K562 (cell line): ENCODE results near the gene RPS6KA4. TPM values are rescaled to one million over a fixed set of nuclear protein-coding genes. Genes with fewer than 3 reads are reported as not detected.

Experiments used
- ATF3 ChIP-seq, 2 experiments: fragments of 450-650 bp in 1 of 2; sonication (generic) in 1 of 2; formaldehyde crosslinking in 1 of 2; IDR thresholded peaks in 1 of 2; conservative IDR thresholded peaks in 1 of 2; 2 replicates each; pipeline versions ENCODE4 v1.6.1 to v1.8.1; 2016 to 2023; ENCODE audit warnings: mild to moderate bottlenecking in 2 of 2, moderate library complexity in 2 of 2, inconsistent platforms in 1 of 2, missing genetic modification reagents in 1 of 2
- BCOR ChIP-seq: fragments of 450-650 bp; IDR thresholded peaks from 2 replicates; pipeline ENCODE4 v1.6.1; 2016
- CC2D1A ChIP-seq: fragments of 450-650 bp; IDR thresholded peaks from 2 replicates; pipeline ENCODE4 v1.6.1; 2017; ENCODE audit warnings: mild to moderate bottlenecking
- CGGBP1 ChIP-seq: fragments of 250-450 bp; sonication (Bioruptor Pico); IDR thresholded peaks from 2 replicates; pipeline ENCODE4 v1.9.0; 2021; ENCODE audit warnings: mild to moderate bottlenecking
- EGR1 ChIP-seq: fragments of 450-650 bp; conservative IDR thresholded peaks from 2 replicates; pipeline ENCODE4 v1.6.1; 2017; ENCODE audit warnings: mild to moderate bottlenecking
- GABPB2 ChIP-seq: fragments of 250-450 bp; sonication (Bioruptor Pico); conservative IDR thresholded peaks from 2 replicates; pipeline ENCODE4 v1.5.1; 2021; ENCODE audit warnings: mild to moderate bottlenecking
- KAT8 ChIP-seq: fragments of 450-650 bp; IDR thresholded peaks from 2 replicates; pipeline ENCODE4 v1.6.1; 2016; ENCODE audit warnings: low read depth, mild to moderate bottlenecking
- KDM4B ChIP-seq, 2 experiments: fragments of 450-650 bp in 1 of 2; sonication (generic) in 1 of 2; IDR thresholded peaks; 2 replicates each; pipeline ENCODE4 v1.6.1; 2016 to 2017; ENCODE audit warnings: borderline replicate concordance in 2 of 2, antibody characterized with exemption in 1 of 2, low read depth in 1 of 2, mild to moderate bottlenecking in 1 of 2
- MGA ChIP-seq: fragments of 450-650 bp; IDR thresholded peaks from 2 replicates; pipeline ENCODE4 v1.6.1; 2016; ENCODE audit warnings: mild to moderate bottlenecking, moderate library complexity
- NCOA2 ChIP-seq, 2 experiments: fragments of 450-650 bp; IDR thresholded peaks; 2 replicates each; pipeline ENCODE4 v1.6.1; 2018; ENCODE audit warnings: mild to moderate bottlenecking in 2 of 2, moderate library complexity in 1 of 2; ENCODE audit not compliant: partially characterized antibody in 2 of 2
- POLR2AphosphoS5 ChIP-seq: IDR thresholded peaks from 2 replicates; pipeline ENCODE4 v1.6.1; 2011; ENCODE audit warnings: mild to moderate bottlenecking, low read depth, low read length, moderate library complexity; ENCODE audit not compliant: control insufficient read depth, insufficient read depth
- TFAP4 ChIP-seq: sonication (generic); formaldehyde crosslinking; IDR thresholded peaks from 2 replicates; pipeline ENCODE4 v1.8.0; 2022; ENCODE audit warnings: missing genetic modification reagents, mild to moderate bottlenecking, moderate library complexity, borderline replicate concordance
- ZKSCAN8 ChIP-seq: fragments of 200-800 bp; sonication (Bioruptor generic); IDR thresholded peaks from 2 replicates; pipeline ENCODE4 v1.6.1; 2016; ENCODE audit warnings: missing genetic modification characterization, missing compliant biosample characterization
- polyA plus RNA-seq, 8 experiments: library from polyadenylated mRNA; depleted of rRNA in 4 of 8; stranded (reverse) in 5 of 8; unstranded in 3 of 8; fragments of >200 nt; fragmentation: Nextera tagmentation in 2 of 8; fragmentation: Illumina TruSeq in 1 of 8; extraction: Ambion mirVana in 2 of 8; extraction: Trizol in 1 of 8; gene quantifications; 2 replicates each; pipeline versions ENCODE4 v1.2.1 to v1.2.3, GENCODE V29; 2011 to 2014; ENCODE audit warnings: inconsistent platforms in 1 of 8, missing spikeins in 1 of 8
- total RNA-seq, 7 experiments: library from RNA; depleted of rRNA in 6 of 7; stranded (reverse); fragments of >200 nt in 6 of 7; fragmentation: Illumina TruSeq in 2 of 7; extraction: Trizol in 2 of 7; gene quantifications; 2 replicates each; pipeline versions ENCODE4 v1.2.1 to v1.2.3, GENCODE V29; 2011 to 2021; ENCODE audit warnings: low replicate concordance in 1 of 7

Gene RPS6KA4
- total and polyA plus RNA-seq, 9 of the 15 experiments (the other 6 are each of a cell fraction or from before 2014, with no cell fraction given), result 0.15 to 23.8 (median 9.8) TPM

- TF ChIP-seq MGA (no peak), CGGBP1 (CRISPR knock-in tag) (no peak), BCOR (no peak), KAT8 (no peak), CC2D1A (peak; percentile 11; the same call in 1 of the 2 replicates), ZKSCAN8 (CRISPR knock-in tag) (no peak), TFAP4 (CRISPR knock-in tag) (peak; percentile 66), ATF3 (IDR thresholded peaks at IDR 0.05) (no peak), ATF3 (CRISPR knock-in tag; conservative IDR thresholded peaks at IDR 0.05) (no peak), GABPB2 (CRISPR knock-in tag) (no peak), EGR1 (peak; percentile 73), KDM4B (IDR thresholded peaks at IDR 0.05; ENCODE audit: borderline replicate concordance in 2 of 2, low read depth in 1 of 2) (0 out of 4 replicates have a peak, but pooled peaks of 1 of the 2 experiments have one; percentile 23), POLR2AphosphoS5 (no peak), NCOA2 (IDR thresholded peaks at IDR 0.05; ENCODE audit: partially characterized antibody in 2 of 2) (no peak)
Observed at GRCh38 chr11:64340671-64341335, 18.2 kb upstream of the RPS6KA4 start (continued).
